GM12874 (cell line): ENCODE measurements around the gene WASF2.

Experiments
- CTCF ChIP-seq: IDR thresholded peaks from 2 replicates; pipeline ENCODE4 v1.5.1; 2011; ENCODE audit warnings: low read depth, mild to moderate bottlenecking, control low read depth, low read length, moderate library complexity; ENCODE audit not compliant: insufficient read depth

WASF2 gene

DNA sequence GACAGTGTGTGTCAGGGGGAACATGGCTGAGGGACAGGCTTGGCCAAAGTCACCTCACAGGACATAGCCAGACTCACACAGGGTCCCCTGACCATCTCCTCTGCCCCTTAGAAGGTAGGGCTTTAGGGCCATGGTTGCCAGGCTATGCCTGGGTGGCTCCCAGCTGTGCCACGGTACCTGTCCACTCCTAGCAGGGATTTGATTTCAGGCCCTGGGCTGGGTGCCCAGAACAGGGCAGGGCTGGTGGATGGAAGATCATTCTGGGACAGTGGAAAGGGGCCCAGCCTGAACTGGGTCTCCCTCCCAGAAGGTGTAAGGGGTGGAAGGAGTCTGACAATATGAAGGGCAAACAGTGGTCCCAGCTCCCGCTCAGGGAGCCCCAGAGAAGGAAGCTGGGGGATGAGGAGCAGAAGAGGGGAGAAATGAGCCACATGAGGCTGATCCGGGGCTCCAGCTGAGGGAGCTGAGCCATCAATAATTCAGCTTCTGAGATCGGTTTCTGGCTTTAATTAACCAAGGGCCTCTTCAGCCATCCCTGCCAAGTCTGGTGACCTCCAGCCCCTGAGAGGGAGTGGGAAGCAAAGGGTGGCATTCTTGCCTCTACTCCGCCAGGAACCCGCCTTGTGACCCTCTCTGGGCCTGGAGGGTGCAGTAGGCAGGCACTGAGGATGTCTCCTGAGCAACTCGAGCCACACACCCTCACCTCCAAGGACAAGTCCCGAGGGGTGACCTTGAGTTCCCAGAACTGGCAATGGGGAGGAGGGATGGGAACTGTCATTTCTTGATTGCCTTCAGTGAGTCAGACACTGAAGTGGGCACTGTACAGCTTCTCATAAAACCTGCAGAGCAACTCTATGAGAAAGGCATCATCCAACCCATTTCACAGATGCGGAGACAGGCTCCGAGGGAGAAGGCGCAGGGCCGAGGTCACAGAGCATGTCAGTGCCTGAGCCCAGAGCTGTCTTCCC is 108.9 kb downstream of the WASF2 start:
- no peak for TF ChIP-seq CTCF

GRCh38 chr1:27380224-27380623 is 109.7 kb downstream of the WASF2 start:
- no peak for TF ChIP-seq CTCF

DNA sequence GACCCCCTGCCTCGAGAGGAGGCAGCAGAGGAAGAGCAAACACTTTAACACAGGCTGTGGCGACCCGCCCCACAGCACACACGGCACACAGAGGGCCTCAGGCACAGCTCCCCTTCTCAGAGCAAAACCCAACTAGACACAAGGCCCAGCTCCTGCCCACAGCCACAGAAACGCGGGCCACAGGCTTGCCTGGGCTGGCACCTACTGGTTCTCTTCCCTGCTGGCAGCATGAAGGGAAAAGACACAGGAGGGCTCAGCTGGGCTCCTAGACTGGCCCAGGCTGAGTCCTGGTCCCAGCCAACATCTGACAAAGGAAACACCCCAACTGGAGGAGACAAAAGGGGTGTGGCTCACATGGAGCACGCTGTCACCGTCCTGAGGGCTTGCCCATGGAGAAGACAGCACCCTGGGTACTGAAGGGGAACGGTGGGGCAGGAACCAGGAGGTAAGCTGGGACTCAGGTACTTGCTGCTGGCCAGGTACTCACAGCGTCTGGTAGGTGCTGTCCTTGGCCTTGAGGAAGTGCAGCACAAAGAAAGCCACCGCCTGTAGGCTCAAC is 110.3 kb downstream of the WASF2 start:
- no peak for TF ChIP-seq CTCF

DNA sequence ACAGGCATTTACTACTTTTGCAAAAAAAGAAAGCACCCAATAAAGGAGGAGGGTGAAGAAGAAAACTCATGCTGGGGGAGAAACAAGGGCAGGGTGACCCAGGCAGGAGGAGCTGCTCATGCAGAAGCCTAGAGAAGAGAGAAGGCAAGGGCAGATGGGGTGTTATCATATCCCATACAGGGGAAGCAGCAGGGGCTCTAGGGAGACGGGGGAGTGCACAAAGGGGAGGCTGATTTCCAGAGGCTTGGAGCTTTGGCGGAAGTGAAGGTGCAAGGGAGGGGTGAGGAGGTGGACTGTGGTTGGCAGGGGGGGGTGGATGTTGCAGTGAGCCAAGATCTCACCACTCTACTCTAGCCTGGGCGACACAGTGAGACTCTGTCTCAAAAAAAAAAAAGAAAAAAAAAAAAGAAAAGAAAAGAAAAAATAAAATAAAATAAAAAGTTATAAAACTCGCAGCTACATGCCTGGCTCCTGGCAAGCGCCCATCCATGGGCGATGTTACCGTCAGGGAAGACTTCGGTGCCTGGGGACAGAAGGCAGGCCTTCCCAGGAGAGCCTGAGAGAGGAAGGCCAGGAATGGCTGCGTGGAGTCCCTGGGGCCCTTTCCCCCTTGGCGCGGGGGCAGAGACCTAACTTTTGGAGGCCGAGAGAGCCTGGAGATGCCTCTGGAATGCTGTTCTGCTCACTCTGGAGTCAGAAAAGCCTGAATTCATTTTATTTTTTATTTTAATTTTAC is 112.0 kb downstream of the WASF2 start:
- TF ChIP-seq CTCF: no peak

GRCh38 chr1:27374362-27375086 is 115.4 kb downstream of the WASF2 start, which contains the start of gene FCN3:
TSS of gene FCN3 (minus strand) at chr1:27374824. CDS start at chr1:27374818, 6 bp downstream.
- no peak for TF ChIP-seq CTCF

DNA sequence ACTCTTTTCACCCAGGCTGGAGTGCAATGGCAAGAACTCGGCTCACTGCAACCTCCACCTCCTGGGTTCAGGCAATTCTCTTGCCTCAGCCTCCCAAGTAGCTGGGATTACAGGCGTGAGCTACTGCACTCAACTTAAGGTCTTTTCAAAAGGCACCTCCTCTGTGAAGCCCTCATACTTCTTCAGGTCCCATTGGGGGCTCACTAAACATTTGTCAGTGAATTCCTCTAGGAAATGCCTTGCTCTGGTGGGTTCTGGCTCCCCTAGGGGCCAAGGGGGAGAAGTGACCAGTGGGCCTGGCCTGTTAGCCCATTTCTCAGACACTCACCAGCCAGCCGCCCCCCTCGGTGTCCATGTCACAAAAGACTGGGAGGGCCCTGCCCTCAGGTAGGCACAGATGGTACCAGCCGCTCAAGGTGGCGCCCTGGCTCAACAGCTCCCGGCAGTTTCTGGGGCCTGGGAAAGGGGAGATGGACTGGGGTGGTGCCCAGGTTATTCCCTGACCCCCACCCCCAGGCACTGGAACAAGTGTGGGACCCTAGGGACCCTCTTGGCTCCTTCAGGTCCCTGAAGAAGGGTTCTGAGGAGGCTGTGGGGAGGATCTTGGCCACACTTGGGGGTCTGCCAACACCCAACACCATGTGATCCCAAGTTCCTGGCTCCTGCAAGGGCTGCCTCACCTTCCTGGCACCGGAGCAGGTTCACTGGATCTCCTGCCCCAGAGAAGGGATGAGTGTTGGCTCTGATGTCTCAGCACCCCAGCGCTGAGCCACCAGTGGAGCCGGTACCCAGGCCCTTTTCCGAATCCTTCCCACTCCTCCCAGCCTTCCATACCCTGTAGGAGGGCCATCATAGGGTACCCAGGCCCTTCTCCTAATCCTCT is 116.9 kb downstream of the WASF2 start:
- TF ChIP-seq CTCF: peak; percentile 41
